Thoracic aorta (tissue), 2 donors: ENCODE results near the gene DOCK3. TPM values are rescaled to one million over a fixed set of nuclear protein-coding genes. Genes with fewer than 3 reads are reported as not detected.
"Not testable (repeated sequence)": the region's sequence is repeated elsewhere in the genome, so short reads cannot be mapped to it uniquely, and the experiment has no call there.

Source experiments
- ATAC-seq: fragments of 150-250 bp; one replicate; pipeline ENCODE4 v1.8.0; 2017; ENCODE audit warnings: low read depth; ENCODE audit not compliant: insufficient number of reproducible peaks, low FRiP score
- DNase-seq: peaks from one replicate; pipeline ENCODE4 v3.0.0-alpha.2; 2020; ENCODE audit warnings: low spot score
- H3K27ac ChIP-seq, 2 donors: fragments of 200-600 bp; sonication (generic); 1 replicate in 1 of 2; 2 replicates in 1 of 2; pipeline ENCODE4 v1.5.1; 2016; ENCODE audit warnings: mild to moderate bottlenecking in 2 of 2, moderate library complexity in 2 of 2
- H3K27me3 ChIP-seq: fragments of 200-600 bp; sonication (generic); replicated peaks from 2 replicates; pipeline ENCODE4 v1.6.0; 2016; ENCODE audit warnings: mild to moderate bottlenecking; ENCODE audit not compliant: insufficient read depth
- H3K36me3 ChIP-seq: fragments of 200-600 bp; sonication (generic); one replicate; pipeline ENCODE4 v1.5.1; 2016
- H3K4me1 ChIP-seq, 2 donors: fragments of 200-600 bp; sonication (generic); 1 replicate in 1 of 2; 2 replicates in 1 of 2; pipeline versions ENCODE4 v1.5.1 to v1.6.0; 2016; ENCODE audit warnings: low read depth in 2 of 2, mild to moderate bottlenecking in 1 of 2; ENCODE audit not compliant: control insufficient read depth in 1 of 2
- H3K4me3 ChIP-seq: fragments of 200-600 bp; sonication (generic); 2 replicates; pipeline ENCODE4 v1.5.1; 2016; ENCODE audit warnings: mild to moderate bottlenecking
- H3K9me3 ChIP-seq: fragments of 200-600 bp; sonication (generic); 2 replicates; pipeline ENCODE4 v1.5.1; 2016
- CTCF ChIP-seq: fragments of 200-600 bp; sonication (generic); IDR thresholded peaks from one replicate; pipeline ENCODE4 v1.5.1; 2019; ENCODE audit warnings: antibody characterized with exemption
- total RNA-seq, 2 donors: library from RNA; depleted of rRNA; stranded (reverse); fragments of >200 nt; gene quantifications; one replicate each; pipeline versions ENCODE4 v1.1.0 to v1.2.3, GENCODE V29; 2016

DOCK3 gene
- total RNA-seq, 2 donors from 2014 or later = 0.14 to 0.71 TPM

DNA sequence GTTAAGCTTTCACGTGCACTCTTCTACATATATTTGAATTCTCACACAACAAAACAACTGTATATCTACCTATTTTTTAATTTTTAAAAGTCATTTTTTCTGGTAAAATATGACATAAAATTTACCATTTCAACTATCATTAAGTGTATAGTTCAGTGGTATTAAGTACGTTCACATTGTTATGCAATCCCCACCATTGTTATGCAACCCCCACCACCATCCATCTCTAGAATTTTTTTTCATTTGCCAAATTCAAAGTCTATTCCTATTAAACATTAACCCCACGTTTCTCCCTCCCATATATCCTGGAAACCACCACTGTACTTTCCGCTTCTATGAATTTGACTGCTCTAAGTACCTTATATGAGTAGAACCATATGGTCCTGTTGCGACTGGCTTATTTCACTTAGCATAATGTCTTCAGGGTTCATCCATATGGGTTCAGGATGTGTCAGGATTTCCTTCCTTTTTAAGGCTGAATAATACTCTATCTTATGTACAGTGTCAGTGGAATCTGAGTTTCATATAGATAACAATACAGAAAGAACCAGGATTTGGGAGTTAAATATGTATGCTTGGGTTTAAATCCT lies 279.2 kb downstream of the DOCK3 start:
- Histone ChIP-seq H3K27me3 (no peaks in the 10 kb centered on the region), H3K27ac (no peak overlapping the region), H3K4me3 (no peak overlapping the region), H3K4me1 (no peaks in the 10 kb centered on the region), H3K9me3 (no peaks in the 10 kb centered on the region), H3K36me3 (no peaks in the 10 kb centered on the region)
- ATAC-seq = no peak
- no peak for TF ChIP-seq CTCF
- DNase-seq = no peak

- Histone ChIP-seq H3K36me3 (no peaks in the 10 kb centered on the region), H3K4me3 (no peak overlapping the region)
Observed at GRCh38 chr3:50961386-50961785, 286.7 kb downstream of the DOCK3 start.

DNA sequence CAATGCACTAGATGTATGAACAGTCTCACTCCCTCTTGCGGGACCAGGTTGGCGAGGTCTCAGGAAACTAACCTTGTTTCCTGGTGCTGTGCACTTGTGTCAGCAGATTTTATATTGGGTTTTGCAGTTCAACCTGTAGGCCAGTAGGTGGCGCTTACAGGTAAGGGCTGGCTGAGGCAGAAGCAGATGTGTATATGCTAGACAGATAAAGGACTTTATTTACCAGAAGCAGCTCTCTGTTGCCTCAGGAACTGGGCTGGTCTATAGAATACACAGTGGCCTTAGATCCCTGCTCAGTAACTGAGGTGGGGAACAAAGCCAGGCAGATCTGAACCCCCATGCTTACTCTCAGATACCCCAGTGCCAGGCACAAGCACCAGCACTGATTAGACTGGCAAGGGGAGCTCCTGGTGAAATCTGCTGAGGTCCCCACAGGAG lies 296.8 kb downstream of the DOCK3 start:
- Histone ChIP-seq H3K9me3 (peaks cover 3% of the 10 kb centered on the region), H3K36me3 (no peaks in the 10 kb centered on the region), H3K4me3 (no peak overlapping the region), H3K27ac (no peak overlapping the region), H3K4me1 (no peaks in the 10 kb centered on the region), H3K27me3 (no peaks in the 10 kb centered on the region)
- DNase-seq (no peak), ATAC-seq (no peak)
- peak; percentile 36 for TF ChIP-seq CTCF

More at GRCh38 chr3:50961386-50961785, 286.7 kb downstream of the DOCK3 start:
- Histone ChIP-seq H3K9me3 (no peaks in the 10 kb centered on the region), H3K27ac (no peak overlapping the region), H3K4me1 (no peaks in the 10 kb centered on the region), H3K27me3 (no peaks in the 10 kb centered on the region)
- no peak for TF ChIP-seq CTCF
- no peak for ATAC-seq
- no peak for DNase-seq

DNA sequence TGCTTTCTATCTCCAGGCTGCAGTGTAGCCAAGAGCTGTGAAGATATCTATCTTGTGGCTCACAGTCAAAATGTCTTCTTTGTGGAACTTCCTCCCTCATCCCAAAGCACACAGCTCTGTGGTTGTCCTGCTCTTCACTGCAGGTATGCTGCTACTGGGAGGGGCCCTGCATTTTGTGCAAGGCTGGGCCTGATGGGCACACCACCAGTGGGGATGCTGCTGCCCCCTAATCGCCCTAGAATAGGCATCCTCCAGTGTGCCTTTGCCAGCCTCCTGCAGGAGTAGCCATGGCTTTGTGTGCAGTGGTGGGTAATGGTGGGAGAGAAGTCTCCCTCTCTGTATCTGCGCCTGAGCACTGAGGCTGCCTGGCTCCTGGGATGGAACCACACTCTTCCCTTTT lies 297.3 kb downstream of the DOCK3 start:
- Histone ChIP-seq H3K27ac (no peak overlapping the region), H3K9me3 (peaks cover 3% of the 10 kb centered on the region), H3K4me1 (no peaks in the 10 kb centered on the region), H3K27me3 (no peaks in the 10 kb centered on the region), H3K36me3 (no peaks in the 10 kb centered on the region), H3K4me3 (no peak overlapping the region)
- no peak for ATAC-seq
- no peak for DNase-seq
- no peak for TF ChIP-seq CTCF

GRCh38 chr3:50978586-50978985 lies 303.9 kb downstream of the DOCK3 start:
- DNase-seq, H3K27ac ChIP-seq, ATAC-seq, H3K4me3 ChIP-seq, H3K9me3 ChIP-seq, H3K27me3 ChIP-seq, H3K4me1 ChIP-seq, H3K36me3 ChIP-seq: not testable (repeated sequence)
